ENCODE results near the gene FHL5.

FHL5 gene

GRCh38 chr6:96575359-96575758 is 12.4 kb downstream of the FHL5 start:
- Histone ChIP-seq H3K79me2 (ENCODE audit: low read length) (no peaks in the 10 kb centered on the region), H3K9me3 (ENCODE audit: insufficient read depth, low read length) (peaks cover 7% of the 10 kb centered on the region), H3K9ac (ENCODE audit: low read length) (no peak overlapping the region), H3K4me3 (ENCODE audit: low read length) (no peak overlapping the region), H3K36me3 (replicated peaks; ENCODE audit: low read depth, low read length) (no peaks in the 10 kb centered on the region), H4K20me1 (ENCODE audit: insufficient read depth, low read length) (no peaks in the 10 kb centered on the region), H3K27me3 (ENCODE audit: low read depth, low read length) (no peaks in the 10 kb centered on the region), H3K27ac (ENCODE audit: low read length) (no peak overlapping the region), H2AFZ (ENCODE audit: low read depth, low read length) (no peak overlapping the region), H3K4me1 (ENCODE audit: low read length) (peaks cover 12% of the 10 kb centered on the region), H3K4me2 (ENCODE audit: low read length) (no peak overlapping the region)
- TF ChIP-seq EZH2phosphoT487 (IDR thresholded peaks at IDR 0.05; ENCODE audit: low read depth), result no peak
- no peak for TF ChIP-seq CTCF (IDR thresholded peaks at IDR 0.05; ENCODE audit: low read depth, low read length)

GRCh38 chr6:96576221-96576620 is 13.3 kb downstream of the FHL5 start:
- TF ChIP-seq EZH2phosphoT487 (IDR thresholded peaks at IDR 0.05; ENCODE audit: low read depth) (no peak), CTCF (IDR thresholded peaks at IDR 0.05; ENCODE audit: low read depth, low read length) (no peak)
- H3K9ac ChIP-seq (ENCODE audit: low read length), result no peak overlapping the region
- H3K36me3 ChIP-seq (replicated peaks; ENCODE audit: low read depth, low read length), result no peaks in the 10 kb centered on the region
- H4K20me1 ChIP-seq (ENCODE audit: insufficient read depth, low read length), result no peaks in the 10 kb centered on the region
- H3K79me2 ChIP-seq (ENCODE audit: low read length), result no peaks in the 10 kb centered on the region
- no peak overlapping the region for H3K4me3 ChIP-seq (ENCODE audit: low read length)
- no peaks in the 10 kb centered on the region for H3K27me3 ChIP-seq (ENCODE audit: low read depth, low read length)
- H3K27ac ChIP-seq (ENCODE audit: low read length), result no peak overlapping the region
- H2AFZ ChIP-seq (ENCODE audit: low read depth, low read length), result no peak overlapping the region
- peaks cover 1% of the 10 kb centered on the region; the same call in 1 of the 2 replicates for H3K9me3 ChIP-seq (ENCODE audit: insufficient read depth, low read length)
- H3K4me2 ChIP-seq (ENCODE audit: low read length), result no peak overlapping the region
- H3K4me1 ChIP-seq (ENCODE audit: low read length), result peaks cover 12% of the 10 kb centered on the region

GRCh38 chr6:96582021-96582420 is 19.1 kb downstream of the FHL5 start:
- no peaks in the 10 kb centered on the region for H3K79me2 ChIP-seq (ENCODE audit: low read length)
- H3K4me1 ChIP-seq (ENCODE audit: low read length), result peaks cover 12% of the 10 kb centered on the region
- no peaks in the 10 kb centered on the region for H3K9me3 ChIP-seq (ENCODE audit: insufficient read depth, low read length)
- no peaks in the 10 kb centered on the region for H3K36me3 ChIP-seq (replicated peaks; ENCODE audit: low read depth, low read length)
- H4K20me1 ChIP-seq (ENCODE audit: insufficient read depth, low read length), result no peaks in the 10 kb centered on the region
- TF ChIP-seq CTCF (IDR thresholded peaks at IDR 0.05; ENCODE audit: low read depth, low read length) (no peak), EZH2phosphoT487 (IDR thresholded peaks at IDR 0.05; ENCODE audit: low read depth) (no peak)
- no peak overlapping the region for H3K9ac ChIP-seq (ENCODE audit: low read length)
- H3K27ac ChIP-seq (ENCODE audit: low read length), result no peak overlapping the region
- no peak overlapping the region for H3K4me2 ChIP-seq (ENCODE audit: low read length)
- no peak overlapping the region for H2AFZ ChIP-seq (ENCODE audit: low read depth, low read length)
- no peak overlapping the region for H3K4me3 ChIP-seq (ENCODE audit: low read length)
- H3K27me3 ChIP-seq (ENCODE audit: low read depth, low read length), result no peaks in the 10 kb centered on the region

- Histone ChIP-seq H3K27ac (ENCODE audit: low read length) (no peak overlapping the region), H3K4me2 (ENCODE audit: low read length) (no peak overlapping the region)
These were observed 19.5 kb downstream of the FHL5 start for GRCh38 chr6:96582436-96582835.

More at GRCh38 chr6:96582436-96582835, 19.5 kb downstream of the FHL5 start:
- H4K20me1 ChIP-seq (ENCODE audit: insufficient read depth, low read length), result no peaks in the 10 kb centered on the region
- TF ChIP-seq EZH2phosphoT487 (IDR thresholded peaks at IDR 0.05; ENCODE audit: low read depth) (no peak), CTCF (IDR thresholded peaks at IDR 0.05; ENCODE audit: low read depth, low read length) (no peak)
- H3K9ac ChIP-seq (ENCODE audit: low read length), result no peak overlapping the region
- H3K36me3 ChIP-seq (replicated peaks; ENCODE audit: low read depth, low read length), result no peaks in the 10 kb centered on the region
- H3K4me3 ChIP-seq (ENCODE audit: low read length), result no peak overlapping the region
- peaks cover 11% of the 10 kb centered on the region for H3K4me1 ChIP-seq (ENCODE audit: low read length)
- no peaks in the 10 kb centered on the region for H3K79me2 ChIP-seq (ENCODE audit: low read length)
- H2AFZ ChIP-seq (ENCODE audit: low read depth, low read length), result no peak overlapping the region
- H3K27me3 ChIP-seq (ENCODE audit: low read depth, low read length), result no peaks in the 10 kb centered on the region
- no peaks in the 10 kb centered on the region for H3K9me3 ChIP-seq (ENCODE audit: insufficient read depth, low read length)

Measured in OCI-LY3 (cell line).